Epithelial cell of proximal tubule (primary cell): ENCODE data around the gene PDLIM5. TPM values are rescaled to one million over a fixed set of nuclear protein-coding genes. Genes with fewer than 3 reads are reported as not detected.

Source experiments
- DNase-seq: peaks from one replicate; pipeline ENCODE4 v3.0.0-alpha.2; 2011; ENCODE audit warnings: low read depth
- H3K4me3 ChIP-seq: 2 replicates; pipeline ENCODE4 v1.5.1; 2011; ENCODE audit warnings: low read depth, mild to moderate bottlenecking, low read length
- CTCF ChIP-seq: conservative IDR thresholded peaks from 2 replicates; pipeline ENCODE4 v1.5.1; 2012; ENCODE audit warnings: low read depth, mild to moderate bottlenecking, low read length
- total RNA-seq: library from RNA; depleted of rRNA; stranded (reverse); fragments of >200 nt; gene quantifications from 2 replicates; pipeline ENCODE4 v1.2.3, GENCODE V29; 2015

Gene PDLIM5
- total RNA-seq, 1 donor from 2014 or later = 48.8 TPM

GRCh38 chr4:94711635-94712034 is 259.9 kb downstream of the PDLIM5 start:
- no peak for DNase-seq
- no peak overlapping the region for H3K4me3 ChIP-seq
- no peak for TF ChIP-seq CTCF

GRCh38 chr4:94714365-94715160 is 262.8 kb downstream of the PDLIM5 start:
- no peak overlapping the region for H3K4me3 ChIP-seq
- TF ChIP-seq CTCF = no peak
- DNase-seq = no peak

DNA sequence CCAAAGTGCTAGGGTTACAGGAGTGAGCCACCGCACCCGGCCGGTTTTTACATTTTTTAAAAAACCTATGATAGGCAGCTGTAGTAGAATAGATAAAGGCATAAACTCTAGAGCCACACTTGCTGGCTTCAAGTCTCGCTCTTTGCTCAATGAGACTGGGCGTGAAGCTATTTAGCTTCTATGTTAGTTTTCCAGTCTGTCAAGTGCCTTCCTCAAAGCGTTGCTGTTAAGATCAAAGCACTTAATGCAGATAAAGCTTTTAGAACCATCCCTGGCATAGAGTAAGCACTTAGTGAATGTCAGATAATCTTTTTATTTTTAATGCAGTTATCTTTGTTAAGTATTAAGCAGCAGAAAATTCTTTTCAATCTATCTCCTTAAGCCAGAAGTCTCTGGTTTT is 264.0 kb downstream of the PDLIM5 start:
- no peak overlapping the region for H3K4me3 ChIP-seq
- no peak for TF ChIP-seq CTCF
- no peak for DNase-seq

Other genes with a start within 250 kb of the PDLIM5 start
- 24.5 and 28.1 TPM in 2 replicates for gene SMARCAD1, start 244.1 kb upstream of the PDLIM5 start, total RNA-seq
- not detected in 2 replicates for gene HPGDS, start 109.1 kb upstream of the PDLIM5 start, total RNA-seq